Activated CD8-positive, alpha-beta T cell treated with anti-CD3 and anti-CD28 coated beads, Interleukin-2, amount 10 ng/mL, durations not matched to agents 7 days and 5 days (primary cell): ENCODE measurements around the gene TSPAN9. TPM values are rescaled to one million over a fixed set of nuclear protein-coding genes. Genes with fewer than 3 reads are reported as not detected.

ENCODE experiments used
- ATAC-seq: fragments of 150-1000 bp; cut with Tn5 transposase; one replicate; pipeline ENCODE4 v1.10.0; 2021; ENCODE audit warnings: moderate library complexity
- CTCF ChIA-PET: fragments of 350-600 bp; sonication (Branson Sonifier 250); formaldehyde crosslinking; loops from one replicate; lab custom pipeline; 2021; ENCODE audit warnings: antibody characterized with exemption; lab: Charles Lee
- POLR2A ChIA-PET: fragments of 350-600 bp; sonication (Branson Sonifier 250); formaldehyde crosslinking; loops from one replicate; lab custom pipeline; 2021; ENCODE audit warnings: antibody characterized with exemption; lab: Charles Lee
- DNase-seq: peaks from one replicate; pipeline ENCODE4 v3.0.0-alpha.2; 2020
- H3K27ac Mint-ChIP-seq: one replicate; pipeline ENCODE4 v1.8.0; 2021; ENCODE audit warnings: mild to moderate bottlenecking, mixed read lengths
- H3K27me3 Mint-ChIP-seq: one replicate; pipeline ENCODE4 v1.8.0; 2021; ENCODE audit warnings: low read depth, mixed read lengths
- H3K36me3 Mint-ChIP-seq: one replicate; pipeline ENCODE4 v1.8.0; 2021; ENCODE audit warnings: low read depth, mixed read lengths
- H3K4me1 Mint-ChIP-seq: one replicate; pipeline ENCODE4 v1.8.0; 2021; ENCODE audit warnings: low read depth, mixed read lengths
- H3K4me3 Mint-ChIP-seq: one replicate; pipeline ENCODE4 v1.8.0; 2021; ENCODE audit warnings: mild to moderate bottlenecking, mixed read lengths
- H3K9me3 Mint-ChIP-seq: one replicate; pipeline ENCODE4 v1.8.0; 2022; ENCODE audit warnings: mixed read lengths; ENCODE audit not compliant: insufficient read depth
- total RNA-seq, 2 experiments: library from RNA; stranded (reverse); gene quantifications; one replicate each; pipeline ENCODE4 v1.2.3, GENCODE V29; 2021

Gene TSPAN9, protein sequence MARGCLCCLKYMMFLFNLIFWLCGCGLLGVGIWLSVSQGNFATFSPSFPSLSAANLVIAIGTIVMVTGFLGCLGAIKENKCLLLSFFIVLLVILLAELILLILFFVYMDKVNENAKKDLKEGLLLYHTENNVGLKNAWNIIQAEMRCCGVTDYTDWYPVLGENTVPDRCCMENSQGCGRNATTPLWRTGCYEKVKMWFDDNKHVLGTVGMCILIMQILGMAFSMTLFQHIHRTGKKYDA
- total RNA-seq: not detected

DNA sequence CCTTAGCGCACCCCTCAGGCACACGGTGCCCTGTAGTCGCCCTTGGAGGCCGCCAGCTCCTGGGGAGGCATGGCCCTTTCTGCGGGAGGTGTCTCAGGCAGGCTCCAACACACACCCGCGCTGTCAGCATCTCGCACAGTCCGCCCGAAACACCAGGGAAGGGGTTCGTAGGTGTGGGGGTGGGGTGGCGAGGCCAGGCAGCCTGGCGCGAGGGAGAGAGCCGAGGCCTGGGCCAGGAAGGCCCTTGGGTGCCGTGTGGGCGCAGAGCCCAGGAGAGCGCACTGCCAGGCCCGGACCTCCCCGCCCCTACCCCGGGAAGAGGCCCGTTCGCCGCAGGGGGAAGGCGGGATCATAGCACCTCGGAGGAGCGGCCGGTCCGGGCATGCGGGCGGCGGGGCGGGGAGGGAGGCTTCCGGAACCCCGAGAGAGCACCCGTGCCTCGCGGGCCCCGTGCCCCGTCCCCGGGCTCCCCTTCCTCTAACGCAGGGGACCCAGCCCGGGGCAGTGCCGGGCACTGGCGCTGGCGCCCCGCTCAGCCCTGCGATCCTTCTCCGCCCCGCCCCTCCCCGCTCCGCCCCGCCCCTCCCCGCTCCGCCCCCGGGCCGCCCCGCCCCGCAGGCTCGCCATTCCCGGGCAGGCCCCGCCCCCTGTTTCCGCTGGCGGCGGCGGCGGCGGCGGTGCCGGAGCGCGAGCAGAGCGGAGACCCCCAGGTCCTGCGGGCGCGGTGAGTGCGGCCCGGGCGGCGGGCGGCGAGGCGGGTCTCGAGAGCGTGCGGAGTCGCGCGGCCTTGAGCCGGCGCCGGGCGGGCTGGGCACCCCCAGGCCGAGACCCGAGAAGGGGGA, at the start of gene TSPAN9:
Gene TSPAN9, plus strand, starts transcription at position 650 of the 842 bp plus-strand sequence. CDS start 123,815 bp downstream, outside the sequence.
- no peaks in the 10 kb centered on the region for H3K9me3 Mint-ChIP-seq
- peak; percentile 54 for DNase-seq
- ATAC-seq: peak; percentile 83
- H3K27ac Mint-ChIP-seq: no peak within 1 kb of the TSS
- POLR2A ChIA-PET: interaction anchor here (0.6 kb wide), 2 partner anchors 156 to 190 kb away, joined by 3 read pairs; no protein-coding TSS in a partner anchor
- CTCF ChIA-PET: interaction anchor here (4.8 kb wide), 1 partner anchor 199 kb away, joined by 49 read pairs; no protein-coding TSS in a partner anchor
- peaks cover 3% of the 10 kb centered on the region for H3K4me1 Mint-ChIP-seq
- H3K4me3 Mint-ChIP-seq: peak within 1 kb of the TSS; percentile 69
- no peaks in the 10 kb centered on the region for H3K36me3 Mint-ChIP-seq
- H3K27me3 Mint-ChIP-seq: peaks cover 28% of the 10 kb centered on the region

DNA sequence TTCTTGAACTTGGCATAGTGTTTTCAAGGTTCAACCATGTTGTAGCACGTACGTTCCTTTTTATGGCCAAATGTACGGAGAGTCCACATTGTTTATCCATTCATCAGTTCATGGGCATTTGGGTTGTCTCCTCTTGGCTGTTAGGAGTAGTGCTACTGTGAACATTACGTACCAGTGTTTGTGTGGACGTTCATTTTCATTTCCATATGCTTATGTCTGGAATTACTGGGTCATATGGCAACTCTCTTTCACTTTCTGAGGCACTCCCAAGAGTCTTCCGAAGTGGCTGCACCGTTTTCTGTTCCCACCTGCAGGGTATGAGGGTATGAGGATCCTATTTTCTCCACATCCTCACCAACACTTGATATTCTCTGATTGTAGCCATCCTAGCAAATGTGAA, 49.1 kb upstream of the TSPAN9 start:
- Mint-ChIP-seq H3K27ac (no peak overlapping the region), H3K4me3 (no peak overlapping the region), H3K27me3 (peaks cover 2% of the 10 kb centered on the region), H3K4me1 (no peaks in the 10 kb centered on the region), H3K9me3 (no peaks in the 10 kb centered on the region), H3K36me3 (no peaks in the 10 kb centered on the region)
- no peak for DNase-seq
- no peak for ATAC-seq
- POLR2A ChIA-PET: no interaction called here
- CTCF ChIA-PET: no interaction called here

DNA sequence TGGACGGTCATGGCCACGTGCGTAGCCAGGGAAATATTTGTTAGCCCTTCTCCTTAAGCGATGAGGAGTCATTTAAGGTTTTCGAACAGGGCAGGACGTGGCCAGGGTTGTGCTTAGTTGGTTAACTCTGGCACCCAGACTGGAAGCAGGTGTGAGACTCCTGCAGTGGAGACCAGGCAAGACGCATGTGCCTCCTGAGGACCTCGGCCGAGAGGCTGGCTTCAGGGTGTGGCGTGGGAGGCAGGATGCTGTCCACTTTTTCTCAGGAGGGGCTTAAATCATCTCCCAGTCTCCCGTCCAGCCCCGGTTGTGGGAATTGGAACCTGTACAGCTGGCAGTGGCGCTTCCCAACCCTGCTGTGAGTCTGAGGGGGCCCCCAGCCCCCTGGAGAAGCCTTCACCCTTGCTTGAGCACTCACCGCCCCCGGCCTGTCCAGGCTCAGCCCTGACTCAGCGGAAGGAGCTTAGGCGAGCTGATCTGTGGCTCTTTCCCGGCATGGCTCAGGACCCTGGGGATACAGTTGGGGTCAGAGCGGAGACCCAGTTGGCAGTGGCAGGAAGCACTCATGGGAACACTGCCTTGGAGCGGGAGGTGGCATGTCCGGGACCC, 46.3 kb upstream of the TSPAN9 start:
- H3K27me3 Mint-ChIP-seq: peaks cover 2% of the 10 kb centered on the region
- ChIA-PET POLR2A (no interaction called here), CTCF (no interaction called here)
- H3K36me3 Mint-ChIP-seq: no peaks in the 10 kb centered on the region
- ATAC-seq: no peak
- H3K9me3 Mint-ChIP-seq: no peaks in the 10 kb centered on the region
- DNase-seq: no peak
- H3K4me3 Mint-ChIP-seq: no peak overlapping the region
- H3K27ac Mint-ChIP-seq: no peak overlapping the region
- H3K4me1 Mint-ChIP-seq: no peaks in the 10 kb centered on the region

DNA sequence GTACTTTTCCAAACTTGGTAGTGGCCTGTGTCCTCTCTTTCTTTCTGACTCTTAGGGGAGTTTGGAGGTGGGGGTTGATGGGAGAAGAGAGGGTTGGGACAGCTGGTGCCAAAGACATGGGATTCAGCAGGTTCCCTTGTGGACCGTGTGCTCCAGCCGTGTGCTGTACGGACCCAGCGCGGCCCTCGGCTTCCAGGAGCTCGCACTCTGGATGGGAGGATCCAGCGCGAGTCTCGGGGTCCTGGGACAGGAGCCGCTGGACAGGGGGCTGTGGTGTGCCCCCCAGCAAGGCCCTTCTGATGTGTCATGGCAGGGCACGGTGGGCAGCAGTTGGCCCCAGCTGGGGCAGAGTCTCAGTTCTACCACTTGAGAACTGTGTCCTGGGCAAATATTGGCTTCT, 45.0 kb upstream of the TSPAN9 start:
- ChIA-PET CTCF (no interaction called here), POLR2A (no interaction called here)
- Mint-ChIP-seq H3K4me1 (no peaks in the 10 kb centered on the region), H3K27me3 (peaks cover 1% of the 10 kb centered on the region), H3K36me3 (no peaks in the 10 kb centered on the region), H3K4me3 (no peak overlapping the region), H3K9me3 (no peaks in the 10 kb centered on the region), H3K27ac (no peak overlapping the region)
- DNase-seq (no peak), ATAC-seq (no peak)

DNA sequence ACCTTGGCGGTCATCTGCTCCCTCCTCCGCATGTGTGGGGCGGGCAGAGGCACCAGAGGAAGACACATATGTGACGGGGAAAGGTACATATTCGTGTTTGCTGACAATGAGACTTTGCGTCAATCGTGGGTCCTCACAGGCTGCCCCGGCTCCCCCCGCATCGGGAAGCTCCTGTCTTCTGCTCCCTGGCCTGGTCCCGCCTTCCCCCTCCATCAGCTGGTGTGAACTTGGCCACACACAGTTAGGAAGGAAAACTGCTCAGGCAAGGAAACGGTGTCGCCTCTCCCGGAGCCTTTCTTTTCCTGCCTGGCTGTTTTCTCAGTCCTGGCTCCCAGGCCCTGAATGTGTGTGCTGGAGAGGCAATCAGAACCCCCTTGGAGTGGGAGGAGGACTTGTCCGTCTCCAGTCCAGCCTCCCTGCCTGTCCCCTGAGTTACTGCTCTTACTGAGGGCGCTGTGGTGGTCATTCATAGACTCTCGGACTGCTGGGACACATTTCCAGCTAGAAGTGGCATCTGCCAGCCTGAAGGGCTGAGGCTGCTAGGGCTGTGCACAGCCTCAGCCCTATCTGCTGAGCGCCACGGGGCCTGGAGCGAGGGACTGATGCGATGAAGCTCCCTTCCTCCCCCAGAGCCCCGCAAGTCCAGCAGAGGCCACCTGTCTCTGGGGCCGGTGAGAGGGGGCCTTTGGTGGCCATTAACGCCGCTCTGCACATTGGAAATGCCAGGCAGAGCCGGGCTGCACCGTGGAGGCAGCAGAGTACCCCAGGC, 44.2 kb upstream of the TSPAN9 start:
- Mint-ChIP-seq H3K27me3 (no peaks in the 10 kb centered on the region), H3K27ac (no peak overlapping the region), H3K36me3 (no peaks in the 10 kb centered on the region), H3K4me1 (no peaks in the 10 kb centered on the region), H3K9me3 (no peaks in the 10 kb centered on the region), H3K4me3 (no peak overlapping the region)
- ChIA-PET CTCF (interaction anchor here (1.6 kb wide), 1 partner anchor 9 kb away, joined by 8 read pairs; no protein-coding TSS in a partner anchor), POLR2A (no interaction called here)
- ATAC-seq (no peak), DNase-seq (no peak)

DNA sequence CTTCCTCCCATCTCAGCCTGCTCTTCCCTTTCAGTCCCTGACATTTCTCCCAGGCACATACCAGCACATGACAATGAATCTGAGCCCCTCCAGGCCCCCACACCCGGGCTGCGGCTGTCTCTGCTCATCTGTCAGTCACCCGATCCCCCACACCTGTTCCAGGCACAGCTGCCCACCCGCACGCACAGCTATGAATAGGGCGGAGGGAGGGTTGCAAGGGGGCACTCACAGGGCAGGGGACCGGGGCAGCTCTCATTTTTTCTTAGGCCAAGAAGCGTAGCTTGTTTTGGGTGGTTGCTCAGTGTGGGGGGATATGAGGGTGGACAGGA, 43.7 kb upstream of the TSPAN9 start:
- Mint-ChIP-seq H3K4me3 (no peak overlapping the region), H3K4me1 (no peaks in the 10 kb centered on the region), H3K27ac (no peak overlapping the region), H3K9me3 (no peaks in the 10 kb centered on the region), H3K36me3 (no peaks in the 10 kb centered on the region), H3K27me3 (no peaks in the 10 kb centered on the region)
- ChIA-PET POLR2A (no interaction called here), CTCF (interaction anchor here (0.8 to 1.7 kb wide), 5 partner anchors 8 to 180 kb away, joined by 4 to 8 read pairs (median 5); no protein-coding TSS in a partner anchor)
- no peak for DNase-seq
- ATAC-seq: no peak

DNA sequence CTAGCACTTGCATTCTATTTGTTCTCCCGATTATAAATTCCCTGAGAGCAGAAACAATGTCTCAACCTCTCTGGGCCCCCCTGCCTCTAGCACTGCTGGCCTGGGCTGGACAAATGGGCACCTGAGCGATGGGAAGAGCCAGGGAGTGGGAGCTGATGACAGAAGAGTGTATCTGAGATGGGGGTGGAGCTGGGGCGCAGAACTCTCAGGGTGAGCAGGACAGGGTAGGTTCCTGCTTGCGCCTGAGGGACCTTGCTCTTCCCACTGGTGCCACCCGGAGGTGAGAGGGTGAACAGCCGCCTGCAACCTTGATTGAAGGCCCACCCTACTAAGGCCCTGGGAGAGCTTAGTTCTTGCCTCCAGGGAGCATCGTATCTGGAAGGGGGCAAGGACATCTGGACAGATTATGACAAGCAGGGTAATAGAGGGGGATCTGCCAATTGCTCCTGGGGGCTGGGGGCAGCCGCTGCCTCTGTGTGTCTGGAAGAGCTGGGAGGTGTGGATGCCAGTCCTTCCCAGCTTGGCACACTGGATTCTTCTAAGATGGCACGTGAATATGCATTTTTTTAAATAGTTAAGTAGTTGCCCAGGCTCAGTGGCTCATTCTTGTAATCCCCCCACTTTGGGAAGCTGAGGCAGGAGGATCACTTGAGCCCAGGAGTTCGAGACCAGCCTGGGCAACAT, 43.0 kb upstream of the TSPAN9 start:
- H3K9me3 Mint-ChIP-seq: no peaks in the 10 kb centered on the region
- H3K36me3 Mint-ChIP-seq: no peaks in the 10 kb centered on the region
- no peaks in the 10 kb centered on the region for H3K4me1 Mint-ChIP-seq
- ATAC-seq (peak; percentile 86), DNase-seq (peak; percentile 65)
- ChIA-PET CTCF (interaction anchor here (0.7 to 1.7 kb wide), 7 partner anchors 8 to 188 kb away, joined by 3 to 8 read pairs (median 4); no protein-coding TSS in a partner anchor), POLR2A (interaction anchor here (0.6 kb wide), 1 partner anchor 159 kb away, joined by 3 read pairs; no protein-coding TSS in a partner anchor)
- no peaks in the 10 kb centered on the region for H3K27me3 Mint-ChIP-seq
- no peak overlapping the region for H3K4me3 Mint-ChIP-seq
- no peak overlapping the region for H3K27ac Mint-ChIP-seq

DNA sequence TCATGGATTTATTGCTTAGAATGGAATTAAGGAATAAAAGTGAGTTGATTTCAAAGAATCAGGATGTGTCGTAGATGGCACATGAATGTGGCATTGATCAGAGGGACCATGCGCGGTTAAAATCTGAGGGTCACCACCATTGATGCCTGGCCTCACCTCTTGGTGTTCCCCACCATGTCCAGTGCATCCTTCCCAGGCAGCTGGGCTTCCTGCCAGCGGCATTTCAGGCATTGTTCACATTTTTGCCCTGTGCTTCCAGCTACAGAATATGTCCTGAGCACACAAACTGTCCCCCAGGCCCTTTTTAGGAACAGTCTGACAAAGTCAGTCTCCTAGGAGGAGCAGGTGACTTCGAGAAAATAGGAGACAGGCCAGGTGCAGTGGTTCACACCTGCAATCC, 42.0 kb upstream of the TSPAN9 start:
- Mint-ChIP-seq H3K4me1 (no peaks in the 10 kb centered on the region), H3K27ac (no peak overlapping the region), H3K9me3 (no peaks in the 10 kb centered on the region), H3K4me3 (no peak overlapping the region), H3K36me3 (no peaks in the 10 kb centered on the region), H3K27me3 (no peaks in the 10 kb centered on the region)
- ATAC-seq: no peak
- ChIA-PET POLR2A (no interaction called here), CTCF (interaction anchor here (1.4 to 1.7 kb wide), 2 partner anchors 149 to 181 kb away, joined by 5 to 6 read pairs; no protein-coding TSS in a partner anchor)
- no peak for DNase-seq

DNA sequence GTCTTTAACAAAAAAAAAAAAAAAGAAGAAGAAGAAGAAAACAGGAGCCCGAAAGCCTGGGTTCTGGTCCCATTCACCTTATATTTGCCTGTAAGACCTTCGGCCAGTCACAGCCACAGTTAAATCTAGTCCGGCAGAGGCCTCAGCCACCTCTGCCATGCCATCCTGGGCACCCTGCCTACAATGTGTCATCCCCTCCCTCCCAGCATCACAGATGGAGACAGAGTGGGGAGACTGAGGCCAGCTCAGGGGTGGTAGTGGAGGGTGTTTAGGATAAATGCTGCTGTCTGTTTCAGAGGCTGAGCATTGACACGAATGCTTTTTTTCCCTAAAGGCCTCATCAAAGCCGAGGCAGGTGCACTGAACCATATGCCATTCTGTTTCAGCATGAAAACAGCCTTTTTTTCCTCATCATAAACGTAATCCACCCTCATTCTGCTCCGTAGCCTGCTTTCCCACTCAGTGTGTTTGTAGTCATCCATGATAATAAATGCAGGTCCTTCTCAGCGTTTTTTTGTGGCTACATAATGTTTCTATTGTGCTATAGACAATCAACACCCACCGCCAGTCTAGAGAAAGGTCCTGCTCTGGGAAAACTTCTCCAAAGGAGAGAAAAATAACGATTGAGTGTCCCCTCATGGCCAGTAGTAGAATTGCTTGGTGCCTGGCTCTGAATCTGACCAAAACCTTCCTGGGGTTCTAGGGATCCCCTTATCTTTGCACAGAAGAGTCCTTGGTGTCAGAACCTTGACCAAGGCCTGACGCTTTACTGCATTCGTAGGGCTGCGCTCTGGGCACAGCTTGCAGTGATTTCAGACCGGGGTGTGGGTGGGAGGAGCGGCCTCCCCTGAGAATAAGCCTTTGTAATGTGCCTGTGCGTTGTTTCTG, 41.1 kb upstream of the TSPAN9 start:
- POLR2A ChIA-PET: no interaction called here
- no peaks in the 10 kb centered on the region for H3K4me1 Mint-ChIP-seq
- no peaks in the 10 kb centered on the region for H3K27me3 Mint-ChIP-seq
- no peaks in the 10 kb centered on the region for H3K9me3 Mint-ChIP-seq
- H3K27ac Mint-ChIP-seq: no peak overlapping the region
- no peaks in the 10 kb centered on the region for H3K36me3 Mint-ChIP-seq
- CTCF ChIA-PET: no interaction called here
- H3K4me3 Mint-ChIP-seq: no peak overlapping the region
- ATAC-seq: no peak
- no peak for DNase-seq

DNA sequence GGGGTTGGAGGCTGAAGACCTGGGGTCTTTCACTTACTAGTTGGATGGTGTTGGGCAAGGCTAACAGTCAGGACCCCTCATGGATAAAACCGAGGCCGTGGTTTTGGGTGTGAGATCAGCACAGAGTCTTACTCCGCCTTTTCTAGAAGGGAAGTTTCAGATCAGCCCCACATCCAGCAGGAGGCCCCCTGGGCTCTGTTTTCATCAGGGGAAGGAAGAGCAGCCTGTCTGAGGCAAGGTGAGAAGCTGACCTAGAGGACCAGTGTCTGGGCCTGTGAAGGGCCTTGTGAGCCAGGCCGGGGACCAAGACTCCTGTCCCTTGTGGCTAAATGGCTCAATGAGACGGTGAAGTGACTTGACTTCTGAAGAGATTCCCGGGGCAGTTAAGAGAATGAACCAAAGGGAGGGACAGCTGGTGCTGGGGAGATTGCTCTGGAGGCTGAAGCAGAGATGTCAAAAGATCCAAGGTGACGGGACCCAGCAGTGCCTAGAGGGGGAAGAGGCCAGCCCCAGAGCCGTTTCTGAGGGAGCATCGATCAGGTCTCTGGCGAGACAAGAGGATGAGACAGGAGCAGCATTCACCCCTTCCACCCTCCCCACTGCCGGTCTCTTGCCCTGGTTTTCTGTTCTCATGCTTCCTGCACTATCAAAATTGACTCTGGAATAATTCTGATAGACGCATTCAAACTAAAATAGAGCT, 40.1 kb upstream of the TSPAN9 start:
- H3K9me3 Mint-ChIP-seq: no peaks in the 10 kb centered on the region
- H3K4me3 Mint-ChIP-seq: no peak overlapping the region
- no peaks in the 10 kb centered on the region for H3K4me1 Mint-ChIP-seq
- no peaks in the 10 kb centered on the region for H3K27me3 Mint-ChIP-seq
- ATAC-seq (no peak), DNase-seq (no peak)
- H3K36me3 Mint-ChIP-seq: no peaks in the 10 kb centered on the region
- POLR2A ChIA-PET: no interaction called here
- CTCF ChIA-PET: no interaction called here
- no peak overlapping the region for H3K27ac Mint-ChIP-seq
